GM18519 (cell line): Measurements from ENCODE around the gene SIVA1.

ENCODE experiments used
- ATAC-seq: cut with Tn5 transposase; IDR thresholded peaks from one replicate; pipeline ENCODE4 v1.9.1; 2021; ENCODE audit warnings: mild to moderate bottlenecking, moderate library complexity; ENCODE audit not compliant: unreplicated experiment, low FRiP score

Gene SIVA1

DNA sequence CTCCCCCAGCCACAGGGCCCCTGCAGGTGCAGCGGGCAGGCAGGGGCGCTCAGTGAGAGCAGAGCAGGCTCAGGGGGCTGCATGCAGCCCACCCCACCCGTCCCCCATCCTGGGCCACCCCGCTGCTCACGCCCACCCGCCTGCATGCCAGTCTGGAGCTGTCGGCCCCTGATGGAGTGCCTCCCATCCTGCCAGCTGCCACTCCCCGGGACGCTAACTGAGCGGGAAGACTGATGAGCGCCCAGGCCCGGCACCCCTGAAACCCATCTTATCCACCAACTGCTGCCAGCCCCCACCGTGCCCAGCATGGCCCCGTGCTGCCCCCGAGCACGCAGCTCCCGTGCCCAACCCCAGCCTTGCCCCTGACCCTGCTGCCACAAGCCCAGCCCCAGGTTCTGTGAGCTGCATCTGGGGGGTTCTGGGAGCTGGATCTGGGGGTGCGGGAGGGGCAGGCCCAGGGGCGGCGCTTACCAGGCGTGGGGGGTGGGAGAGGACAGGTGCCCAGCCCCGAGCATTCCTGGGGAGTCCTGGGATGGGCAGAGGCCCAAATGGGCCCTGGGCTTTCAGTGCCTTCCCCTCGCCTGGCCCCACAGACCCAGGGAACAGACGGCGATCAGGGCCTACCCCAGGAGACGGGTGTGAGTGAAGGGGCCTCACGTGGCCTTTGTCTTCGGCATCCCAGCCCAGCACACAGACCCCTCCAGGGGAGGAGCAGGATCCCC, 29.3 kb downstream of the SIVA1 start:
- no peak for ATAC-seq

DNA sequence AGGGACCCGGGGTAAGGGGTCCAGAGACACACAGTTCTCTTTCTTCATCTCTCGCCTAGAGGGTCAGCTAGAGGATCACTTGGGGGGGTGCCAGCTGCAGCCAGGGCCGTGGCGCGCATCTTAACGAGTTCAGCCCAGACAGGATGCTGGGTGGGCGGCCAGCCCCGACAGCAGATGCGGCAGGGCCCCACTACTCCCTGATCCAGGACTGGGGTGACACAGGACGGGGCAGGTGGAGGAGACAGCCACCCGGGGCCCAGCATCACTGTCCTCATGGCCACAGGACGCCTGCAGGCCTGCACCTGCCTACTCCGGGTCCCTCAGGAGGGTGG, 29.8 kb downstream of the SIVA1 start:
- no peak for ATAC-seq

DNA sequence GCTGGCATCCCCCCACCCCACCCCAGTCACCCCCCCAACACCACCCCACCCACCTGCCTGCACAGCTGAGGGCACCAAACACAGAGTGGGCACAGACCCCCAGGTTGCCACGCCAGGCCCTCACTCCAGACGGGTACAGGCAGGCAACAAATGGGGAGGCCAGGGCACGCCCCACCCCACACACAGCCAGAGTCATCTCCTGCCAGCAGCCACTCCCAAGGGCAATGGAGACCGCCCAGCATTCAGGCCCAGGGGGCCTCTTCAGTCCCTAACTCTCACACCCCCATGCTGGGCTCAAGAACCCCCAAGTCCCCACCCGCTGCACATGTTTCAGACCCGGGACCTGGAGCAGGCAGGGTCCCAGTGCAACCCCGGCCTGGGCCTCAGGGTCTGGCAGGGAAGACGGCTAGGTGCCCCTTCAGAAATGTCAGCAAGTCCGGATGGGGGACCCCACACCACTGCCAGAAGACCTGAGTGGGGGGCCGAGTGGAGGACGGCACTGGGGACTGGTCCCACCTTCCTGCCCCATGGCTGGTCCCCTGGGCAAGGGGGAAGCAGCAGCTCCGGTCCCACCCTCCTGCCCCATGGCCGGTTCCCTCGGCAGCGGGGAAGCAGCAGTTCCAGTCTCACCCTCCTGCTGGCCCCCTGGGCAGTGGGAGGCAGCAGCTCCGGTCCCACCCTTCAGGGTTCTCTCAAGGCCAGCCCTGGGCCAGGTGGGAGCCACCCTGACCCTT, 30.7 kb downstream of the SIVA1 start:
- ATAC-seq = no peak

DNA sequence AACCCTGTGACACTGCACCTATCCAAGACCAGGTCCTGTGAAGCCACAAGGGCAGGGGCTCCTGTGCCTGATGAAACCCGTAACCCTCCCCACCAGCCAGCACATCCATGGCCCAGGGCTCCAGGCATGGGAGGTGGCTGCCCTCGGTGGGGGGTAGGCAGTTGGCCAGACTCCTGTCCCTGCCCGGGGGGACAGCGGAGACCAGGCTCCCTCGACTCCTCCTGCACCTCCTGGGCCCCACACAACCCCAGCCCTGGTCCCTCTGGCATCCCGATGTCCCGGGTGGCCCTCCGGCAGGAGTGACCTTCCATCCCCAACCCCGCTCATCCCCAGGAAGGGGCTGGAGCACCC, 31.2 kb downstream of the SIVA1 start:
- no peak for ATAC-seq

DNA sequence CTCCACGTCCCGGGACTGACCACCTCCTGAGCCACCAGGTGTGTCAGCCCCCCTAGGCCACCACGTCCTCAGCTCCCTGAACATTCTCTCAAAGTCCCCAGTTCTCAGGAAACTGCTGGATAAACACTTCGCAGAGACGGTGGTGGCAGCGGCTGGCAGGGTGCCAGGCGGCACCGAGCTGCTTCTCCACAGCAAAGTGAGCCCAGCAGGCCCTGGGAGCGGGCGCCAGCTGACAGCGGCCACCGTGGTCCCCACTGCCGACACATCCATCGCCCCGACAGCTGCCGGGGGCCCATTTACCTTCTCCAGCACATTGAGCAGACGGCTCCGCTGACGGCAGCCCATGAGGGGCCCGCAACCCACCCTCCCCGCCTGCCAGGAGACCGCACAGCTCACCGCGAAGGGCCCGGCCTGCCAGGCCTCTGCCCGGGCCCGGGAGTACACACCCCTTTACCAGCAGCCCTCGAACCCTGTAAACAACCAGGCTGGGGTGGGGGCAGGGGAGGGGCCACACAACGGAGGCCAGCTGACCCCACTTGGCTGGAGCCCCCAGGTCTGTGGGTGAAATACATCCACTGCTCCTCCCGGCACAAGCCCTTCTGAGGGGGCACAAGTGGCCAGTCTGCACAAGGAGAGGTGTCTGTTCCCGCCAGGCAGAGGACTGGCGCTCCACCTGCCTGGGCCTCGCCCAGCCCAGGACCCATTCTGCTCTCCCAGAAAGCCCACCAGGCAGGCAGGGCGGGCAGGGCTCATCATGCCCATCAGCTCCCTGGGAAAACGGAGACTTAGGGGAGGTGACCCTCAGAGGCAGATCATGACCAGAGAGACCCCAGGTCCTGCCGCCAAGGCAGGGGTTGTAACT, 32.1 kb downstream of the SIVA1 start:
- no peak for ATAC-seq

- no peak for ATAC-seq
Observed at GRCh38 chr14:104785708-104786080, 32.7 kb downstream of the SIVA1 start.

DNA sequence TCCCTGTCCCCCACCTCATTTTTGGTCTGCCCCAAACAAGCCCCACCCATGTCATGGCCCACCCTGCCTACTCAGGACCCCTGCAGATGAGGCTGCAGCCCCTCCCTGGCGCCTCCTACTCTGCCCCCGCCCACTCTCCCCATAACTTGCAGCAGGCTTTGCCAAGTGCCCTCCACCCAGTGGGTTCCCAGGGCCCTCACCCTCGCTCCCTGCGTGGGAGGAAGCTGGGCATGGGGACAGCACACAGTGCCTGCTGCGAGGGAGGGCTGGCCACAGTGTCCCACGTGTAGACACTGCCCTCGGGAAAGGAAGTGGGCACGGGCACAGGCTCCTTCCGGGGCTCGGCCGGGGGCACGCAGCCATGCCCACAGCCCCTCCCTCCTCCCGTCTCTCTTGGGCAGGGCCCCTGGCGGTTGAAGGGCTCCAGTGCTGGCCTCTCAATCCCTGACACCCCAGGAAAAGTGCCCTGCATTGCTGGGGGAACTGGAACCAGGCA, 33.2 kb downstream of the SIVA1 start:
- no peak for ATAC-seq

- ATAC-seq = no peak
Observed at GRCh38 chr14:104786726-104787675, 34.1 kb downstream of the SIVA1 start.

DNA sequence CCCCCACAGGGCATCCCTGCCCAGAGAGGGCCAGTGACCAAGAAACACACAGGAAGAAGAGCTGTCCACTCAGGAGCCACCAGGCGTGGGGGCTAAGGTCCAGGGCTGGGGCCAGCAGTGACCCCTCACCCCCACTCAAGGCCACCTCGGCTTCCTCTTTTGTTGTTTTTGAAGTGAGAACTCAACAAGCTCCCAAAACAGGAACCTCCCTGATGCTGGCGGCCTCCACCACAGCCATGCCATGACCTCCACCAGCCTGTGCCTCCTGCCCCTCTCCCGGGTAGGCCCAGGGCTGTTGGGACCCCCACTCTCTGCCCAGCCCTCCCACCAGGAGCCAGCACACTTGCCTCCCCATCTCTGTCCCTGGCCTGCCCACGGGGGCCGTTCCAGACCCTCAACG, 34.8 kb downstream of the SIVA1 start:
- no peak for ATAC-seq

- no peak for ATAC-seq
Observed at GRCh38 chr14:104788161-104788818, 35.3 kb downstream of the SIVA1 start.

DNA sequence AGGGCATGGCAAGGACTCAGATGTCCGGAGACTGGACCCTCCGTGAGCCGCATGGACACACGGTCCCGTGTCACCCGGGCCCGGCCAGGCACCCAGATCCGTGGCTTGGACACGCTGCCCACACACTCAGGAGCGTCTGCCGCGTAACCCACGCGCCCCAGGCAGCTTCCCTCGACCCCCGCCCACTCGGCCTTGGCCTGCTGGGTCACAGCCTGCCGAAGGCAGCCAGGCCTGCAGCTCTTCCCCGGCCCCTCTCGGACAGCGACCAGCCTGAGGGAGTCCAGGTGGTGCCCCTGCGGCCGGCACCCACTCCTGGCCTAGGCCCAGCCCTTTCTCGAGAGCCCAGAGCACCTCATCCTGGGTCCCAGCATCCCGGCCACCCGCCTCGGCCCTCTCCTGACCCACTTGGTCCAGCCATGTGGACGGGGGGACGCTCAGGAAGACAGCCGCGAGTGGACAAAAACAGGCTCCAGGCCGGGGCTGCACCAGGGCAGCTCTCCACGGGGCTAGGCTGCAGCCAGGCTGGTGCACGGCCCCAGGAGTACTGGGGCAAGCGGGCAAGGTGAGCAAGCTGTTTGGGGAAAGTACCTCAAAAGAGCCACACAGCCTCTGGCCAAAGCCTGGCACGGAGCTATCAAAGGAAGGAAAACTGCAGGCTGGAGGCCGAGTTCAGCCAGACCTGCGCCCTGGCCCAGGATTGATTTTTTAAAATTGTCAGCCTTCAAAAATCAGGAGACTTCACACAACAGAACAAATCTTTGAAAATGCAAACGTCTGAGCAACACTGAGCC, 36.1 kb downstream of the SIVA1 start:
- no peak for ATAC-seq

DNA sequence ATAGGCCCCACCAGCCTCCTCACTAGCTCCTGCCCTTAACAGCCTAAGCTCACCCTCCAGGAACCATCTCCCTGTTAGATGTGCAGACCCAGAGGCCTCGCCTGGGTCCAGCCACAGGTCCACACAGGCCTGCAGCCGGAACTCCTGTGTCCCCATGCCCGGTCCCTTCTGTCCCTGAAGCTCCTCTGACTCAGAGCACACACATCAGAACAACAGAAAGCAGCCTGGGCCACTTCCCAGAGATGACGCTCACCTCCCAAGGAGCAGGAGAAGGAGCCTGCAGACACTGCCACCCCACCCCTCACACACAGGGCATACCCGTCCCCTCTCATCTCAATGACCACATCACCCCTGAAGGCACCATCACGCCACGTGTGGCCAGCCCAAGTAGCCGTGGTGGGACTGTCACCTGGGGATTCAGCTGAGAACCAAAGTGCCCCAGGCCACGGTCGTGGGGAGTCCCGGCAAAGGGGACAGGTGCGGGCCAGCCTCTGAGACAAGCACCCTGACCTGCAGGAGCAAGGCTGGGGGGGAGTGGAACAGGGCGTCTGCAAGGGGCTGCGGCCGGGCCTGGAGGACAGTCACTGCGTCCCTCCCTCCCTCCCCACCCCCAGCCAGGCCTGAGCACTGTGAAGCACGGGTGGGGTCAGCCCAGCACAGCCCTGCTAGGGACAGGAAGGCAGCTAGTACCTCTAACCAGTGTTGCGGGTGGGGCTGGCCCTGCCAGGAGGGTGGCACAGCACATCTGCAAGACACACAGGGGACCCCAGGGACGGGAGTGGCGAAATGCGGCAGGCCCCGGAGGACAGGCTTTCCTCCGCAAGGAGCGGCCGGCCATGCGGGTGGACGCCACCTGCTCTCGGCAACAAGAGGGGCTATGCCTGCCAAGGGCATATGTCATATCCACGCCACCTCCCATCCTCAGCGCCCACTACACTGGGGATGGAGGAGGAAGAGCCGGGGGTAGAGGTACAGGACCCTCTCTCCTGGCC, 37.1 kb downstream of the SIVA1 start:
- ATAC-seq = no peak

- ATAC-seq = no peak
Observed at GRCh38 chr14:104791425-104791824, 38.5 kb downstream of the SIVA1 start.

DNA sequence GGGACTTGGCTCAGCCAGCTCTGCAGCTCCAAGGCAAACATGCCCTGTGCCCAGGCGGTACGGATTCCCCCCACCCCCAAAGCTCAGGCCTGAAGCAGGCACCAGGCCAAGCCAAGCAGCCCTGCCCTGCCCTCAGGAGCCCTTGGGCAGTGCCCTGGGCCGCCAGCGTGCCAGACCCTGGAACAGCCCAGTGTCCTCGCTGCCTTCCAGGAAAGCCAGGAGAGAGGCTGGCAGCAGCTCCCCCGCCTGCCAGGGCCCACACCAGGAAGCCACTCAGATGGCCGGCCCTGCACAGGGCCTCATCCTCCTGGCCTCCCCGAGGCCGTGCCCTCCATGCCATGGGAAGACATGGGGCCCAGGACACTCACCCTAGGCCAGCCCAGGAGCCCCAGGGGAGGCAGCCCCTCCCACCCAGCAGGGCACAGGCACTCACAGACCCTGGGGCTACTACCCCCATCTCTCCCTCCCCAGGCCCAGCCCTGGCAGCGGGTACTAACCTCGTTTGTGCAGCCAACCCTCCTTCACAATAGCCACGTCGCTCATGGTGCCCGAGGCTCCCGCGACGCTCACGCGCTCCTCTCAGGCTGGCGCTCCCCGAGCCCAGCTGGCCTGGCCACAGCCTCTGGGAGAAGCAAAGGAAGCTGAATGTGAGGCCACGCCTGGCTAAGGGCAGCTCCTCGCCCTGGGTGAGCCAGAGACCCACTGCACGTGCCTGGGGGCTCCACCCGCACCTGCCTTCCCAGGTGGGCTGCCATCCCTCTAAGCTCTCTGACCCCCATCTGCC, 39.3 kb downstream of the SIVA1 start:
- ATAC-seq = no peak

DNA sequence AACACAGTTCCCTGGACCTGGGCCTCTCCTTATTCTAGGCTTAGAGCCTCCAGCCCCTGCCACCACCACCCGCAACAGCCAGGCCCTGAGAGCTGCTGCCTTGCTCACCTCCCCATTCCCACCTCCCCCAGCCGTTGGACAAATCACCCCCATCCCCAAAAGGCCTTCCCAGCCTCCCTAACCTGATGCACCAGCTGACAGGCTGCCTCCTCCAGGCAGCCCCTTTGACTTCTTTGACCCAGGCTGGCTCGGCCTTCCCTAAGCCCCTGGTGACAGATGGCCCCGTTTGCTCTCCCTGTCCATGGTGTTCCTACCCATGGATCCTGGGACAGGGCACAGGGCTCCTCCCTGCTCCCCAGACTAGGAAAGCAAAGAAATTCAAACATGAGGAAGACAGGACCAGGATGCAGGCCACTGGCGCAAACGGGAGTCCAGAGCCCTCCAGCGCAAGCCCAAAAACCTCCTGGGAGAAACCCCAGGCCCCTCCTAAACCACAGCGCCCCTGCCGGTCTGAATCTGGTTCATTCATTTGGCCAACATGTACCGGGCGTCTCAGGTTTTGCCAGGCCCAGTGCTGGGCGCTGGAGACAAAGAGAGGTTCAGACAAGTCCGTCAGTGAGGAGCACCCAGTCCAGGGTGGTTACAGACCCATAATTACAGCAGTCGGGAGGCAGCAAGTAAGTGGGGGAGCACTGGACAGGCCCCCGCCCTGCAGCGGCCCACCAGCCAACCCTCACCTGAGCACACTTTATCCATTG, 40.2 kb downstream of the SIVA1 start:
- no peak for ATAC-seq

GRCh38 chr14:104793703-104793959, 40.7 kb downstream of the SIVA1 start:
- no peak for ATAC-seq

- no peak for ATAC-seq
Observed at GRCh38 chr14:104794099-104794498, 41.2 kb downstream of the SIVA1 start.
